ENCODE results near the gene CBX1.

CBX1 gene

DNA sequence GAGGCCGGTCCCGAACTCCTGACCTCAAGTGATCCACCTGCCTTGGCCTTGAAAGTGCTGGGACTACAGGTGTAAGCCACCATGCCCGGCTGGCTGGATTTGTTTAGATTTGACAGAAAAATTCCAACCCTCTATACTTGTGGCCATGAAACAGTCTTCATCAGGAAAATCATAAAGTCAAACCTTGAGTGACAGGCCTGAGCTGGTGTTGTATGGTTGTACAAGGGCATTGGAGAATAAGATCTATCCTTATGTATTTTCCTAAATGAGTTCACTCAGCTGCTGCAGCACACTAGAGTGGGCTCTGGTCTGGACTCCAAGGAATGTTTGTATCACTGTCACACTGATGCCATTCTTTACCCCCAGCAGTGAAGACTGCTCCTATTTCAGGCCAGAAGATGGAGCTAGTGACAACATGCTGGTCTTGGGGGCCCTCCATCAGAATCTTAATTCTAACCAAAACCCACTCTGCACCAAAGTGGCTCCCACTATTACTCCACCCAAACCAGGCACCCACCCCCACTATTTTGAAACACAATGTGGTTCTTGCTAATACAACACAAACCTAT is 33.7 kb upstream of the CBX1 start:
- peak; percentile 73 for DNase-seq
- Histone ChIP-seq H3K4me3 (ENCODE audit: low read length) (no peak overlapping the region), H4K5ac (ENCODE audit: low read length) (no peak overlapping the region), H3K23ac (ENCODE audit: low read length) (no peak overlapping the region), H3K18ac (ENCODE audit: low read length) (no peak overlapping the region), H2BK120ac (ENCODE audit: low read depth, low read length) (no peak overlapping the region), H2BK15ac (replicated peaks; ENCODE audit: low read depth) (no peak overlapping the region), H2BK5ac (ENCODE audit: low read length) (no peak overlapping the region), H4K8ac (ENCODE audit: low read depth, low read length) (no peak overlapping the region), H3K9ac (ENCODE audit: low read length) (no peak overlapping the region), H3K27me3 (ENCODE audit: insufficient read depth, low read length, poor library complexity) (no peaks in the 10 kb centered on the region), H3K79me2 (ENCODE audit: control insufficient read depth, insufficient read depth, low read length) (no peaks in the 10 kb centered on the region), H3K4me2 (ENCODE audit: low read length) (no peak overlapping the region), H2AK5ac (ENCODE audit: low read length) (no peak overlapping the region), H3K56ac (ENCODE audit: low read length) (no peak overlapping the region), H3K4me1 (ENCODE audit: control insufficient read depth, low read depth, low read length) (no peaks in the 10 kb centered on the region), H3K4ac (ENCODE audit: low read depth, low read length) (no peak overlapping the region), H3K27ac (ENCODE audit: low read depth, low read length) (no peak overlapping the region), H3K79me1 (ENCODE audit: low read length) (no peaks in the 10 kb centered on the region), H3K36me3 (ENCODE audit: control insufficient read depth, insufficient read depth, low read length) (no peaks in the 10 kb centered on the region)
- no CpG with 5 or more reads among the region's 3 CpGs for WGBS (ENCODE audit: extremely low coverage, insufficient coverage, low lambda C conversion rate)

DNA sequence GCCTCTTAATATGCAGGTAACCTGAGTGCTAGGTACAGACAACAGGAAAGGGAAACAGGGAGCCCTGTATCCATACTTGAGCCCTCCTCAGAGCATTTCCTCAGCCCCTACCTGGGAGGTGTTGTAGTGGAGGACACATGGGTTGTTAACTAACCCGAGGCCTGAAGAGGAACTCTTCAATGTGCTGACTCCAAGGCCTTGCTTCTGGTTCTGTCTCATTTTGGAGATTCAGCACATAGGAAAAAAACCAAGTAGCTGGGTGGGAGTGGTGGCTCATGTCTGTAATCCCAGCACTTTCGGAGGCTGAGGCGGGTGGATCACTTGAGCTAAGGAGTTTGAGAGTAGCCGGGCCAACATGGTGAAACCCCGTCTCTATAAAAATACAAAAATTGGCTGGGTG is 31.1 kb upstream of the CBX1 start:
- no peak overlapping the region for H4K8ac ChIP-seq (ENCODE audit: low read depth, low read length)
- DNase-seq = no peak
- no peak overlapping the region for H3K4me3 ChIP-seq (ENCODE audit: low read length)
- WGBS (ENCODE audit: extremely low coverage, insufficient coverage, low lambda C conversion rate) = no CpG with 5 or more reads among the region's 5 CpGs
- no peaks in the 10 kb centered on the region for H3K4me1 ChIP-seq (ENCODE audit: control insufficient read depth, low read depth, low read length)
- no peaks in the 10 kb centered on the region for H3K27me3 ChIP-seq (ENCODE audit: insufficient read depth, low read length, poor library complexity)
- no peak overlapping the region for H3K23ac ChIP-seq (ENCODE audit: low read length)
- no peak overlapping the region for H3K4ac ChIP-seq (ENCODE audit: low read depth, low read length)
- H3K56ac ChIP-seq (ENCODE audit: low read length) = no peak overlapping the region
- H3K27ac ChIP-seq (ENCODE audit: low read depth, low read length) = no peak overlapping the region
- no peak overlapping the region for H2BK5ac ChIP-seq (ENCODE audit: low read length)
- H3K18ac ChIP-seq (ENCODE audit: low read length) = no peak overlapping the region
- H3K4me2 ChIP-seq (ENCODE audit: low read length) = no peak overlapping the region
- H2BK15ac ChIP-seq (replicated peaks; ENCODE audit: low read depth) = no peak overlapping the region
- H2AK5ac ChIP-seq (ENCODE audit: low read length) = no peak overlapping the region
- no peaks in the 10 kb centered on the region for H3K79me1 ChIP-seq (ENCODE audit: low read length)
- H4K5ac ChIP-seq (ENCODE audit: low read length) = no peak overlapping the region
- no peak overlapping the region for H3K9ac ChIP-seq (ENCODE audit: low read length)
- H3K79me2 ChIP-seq (ENCODE audit: control insufficient read depth, insufficient read depth, low read length) = no peaks in the 10 kb centered on the region
- no peak overlapping the region for H2BK120ac ChIP-seq (ENCODE audit: low read depth, low read length)
- H3K36me3 ChIP-seq (ENCODE audit: control insufficient read depth, insufficient read depth, low read length) = no peaks in the 10 kb centered on the region

DNA sequence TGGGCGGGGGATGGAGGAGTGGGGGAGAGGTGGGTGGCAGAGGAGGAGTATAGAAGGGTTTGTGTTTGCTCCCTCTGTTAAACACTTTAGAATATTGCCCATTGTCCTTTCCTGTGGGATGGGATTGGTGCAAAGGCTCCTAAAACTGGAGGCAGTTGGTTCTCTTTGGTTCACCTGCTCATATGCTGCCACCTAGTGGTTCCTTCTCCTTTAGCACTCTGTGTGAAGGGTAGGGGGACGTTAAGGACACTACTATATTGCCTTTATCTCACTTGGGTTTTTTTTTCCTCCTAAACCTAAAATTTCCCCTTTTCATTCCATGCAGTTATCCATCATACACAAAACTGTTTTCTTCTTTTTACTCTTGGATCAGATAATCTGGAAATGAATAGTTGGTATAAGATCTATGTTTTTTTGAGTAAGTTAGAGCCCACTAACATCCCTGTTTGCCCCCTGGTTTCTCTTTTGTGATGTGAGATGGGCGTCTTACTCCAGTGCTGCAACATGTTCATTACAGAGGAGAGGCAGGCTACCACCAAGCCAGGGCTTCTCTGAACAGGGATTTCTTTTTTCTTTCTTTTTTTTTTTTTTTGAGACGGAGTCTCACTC is 30.0 kb upstream of the CBX1 start:
- Histone ChIP-seq H3K4ac (ENCODE audit: low read depth, low read length) (no peak overlapping the region), H2BK120ac (ENCODE audit: low read depth, low read length) (no peak overlapping the region), H3K79me1 (ENCODE audit: low read length) (no peaks in the 10 kb centered on the region), H3K27me3 (ENCODE audit: insufficient read depth, low read length, poor library complexity) (no peaks in the 10 kb centered on the region), H3K4me3 (ENCODE audit: low read length) (no peak overlapping the region), H2BK15ac (replicated peaks; ENCODE audit: low read depth) (no peak overlapping the region), H4K8ac (ENCODE audit: low read depth, low read length) (no peak overlapping the region), H3K9ac (ENCODE audit: low read length) (no peak overlapping the region), H2AK5ac (ENCODE audit: low read length) (no peak overlapping the region), H4K5ac (ENCODE audit: low read length) (no peak overlapping the region), H3K36me3 (ENCODE audit: control insufficient read depth, insufficient read depth, low read length) (no peaks in the 10 kb centered on the region), H3K56ac (ENCODE audit: low read length) (no peak overlapping the region), H3K23ac (ENCODE audit: low read length) (no peak overlapping the region), H3K4me1 (ENCODE audit: control insufficient read depth, low read depth, low read length) (no peaks in the 10 kb centered on the region), H3K79me2 (ENCODE audit: control insufficient read depth, insufficient read depth, low read length) (no peaks in the 10 kb centered on the region), H2BK5ac (ENCODE audit: low read length) (no peak overlapping the region), H3K4me2 (ENCODE audit: low read length) (no peak overlapping the region), H3K27ac (ENCODE audit: low read depth, low read length) (no peak overlapping the region), H3K18ac (ENCODE audit: low read length) (no peak overlapping the region)
- no CpG with 5 or more reads among the region's 4 CpGs for WGBS (ENCODE audit: extremely low coverage, insufficient coverage, low lambda C conversion rate)
- peak; percentile 90 for DNase-seq

DNA sequence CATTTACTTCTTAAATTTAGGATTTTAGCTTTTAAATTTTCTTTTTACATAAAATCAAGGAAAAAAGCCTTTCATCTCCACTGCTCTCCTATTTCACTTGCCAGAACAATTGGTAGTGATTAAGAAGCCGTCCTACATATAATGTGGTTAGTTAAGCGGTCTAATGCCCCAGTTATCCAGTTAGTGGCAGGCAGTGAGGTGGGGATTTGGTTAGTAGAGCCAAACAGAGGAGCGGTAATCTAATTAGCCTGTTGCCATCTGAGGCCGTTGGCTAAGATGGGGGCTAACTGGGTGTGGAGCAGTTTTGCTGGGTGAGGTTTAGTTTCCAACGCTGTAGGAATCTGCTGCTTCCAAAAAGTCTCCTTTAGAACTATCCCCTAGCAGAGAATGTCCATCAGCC is 28.7 kb upstream of the CBX1 start:
- H3K4ac ChIP-seq (ENCODE audit: low read depth, low read length) = no peak overlapping the region
- no peak overlapping the region for H2AK5ac ChIP-seq (ENCODE audit: low read length)
- no peak overlapping the region for H4K8ac ChIP-seq (ENCODE audit: low read depth, low read length)
- no peaks in the 10 kb centered on the region for H3K4me1 ChIP-seq (ENCODE audit: control insufficient read depth, low read depth, low read length)
- H2BK120ac ChIP-seq (ENCODE audit: low read depth, low read length) = no peak overlapping the region
- H3K27me3 ChIP-seq (ENCODE audit: insufficient read depth, low read length, poor library complexity) = no peaks in the 10 kb centered on the region
- H3K36me3 ChIP-seq (ENCODE audit: control insufficient read depth, insufficient read depth, low read length) = no peaks in the 10 kb centered on the region
- H3K79me1 ChIP-seq (ENCODE audit: low read length) = no peaks in the 10 kb centered on the region
- H3K18ac ChIP-seq (ENCODE audit: low read length) = no peak overlapping the region
- no peak overlapping the region for H4K5ac ChIP-seq (ENCODE audit: low read length)
- no peak overlapping the region for H3K27ac ChIP-seq (ENCODE audit: low read depth, low read length)
- H2BK5ac ChIP-seq (ENCODE audit: low read length) = no peak overlapping the region
- WGBS (ENCODE audit: extremely low coverage, insufficient coverage, low lambda C conversion rate) = no CpG with 5 or more reads among the region's 5 CpGs
- no peak overlapping the region for H3K23ac ChIP-seq (ENCODE audit: low read length)
- peak; percentile 11 for DNase-seq
- H3K79me2 ChIP-seq (ENCODE audit: control insufficient read depth, insufficient read depth, low read length) = no peaks in the 10 kb centered on the region
- H3K56ac ChIP-seq (ENCODE audit: low read length) = no peak overlapping the region
- no peak overlapping the region for H3K4me3 ChIP-seq (ENCODE audit: low read length)
- H3K4me2 ChIP-seq (ENCODE audit: low read length) = no peak overlapping the region
- no peak overlapping the region for H3K9ac ChIP-seq (ENCODE audit: low read length)
- H2BK15ac ChIP-seq (replicated peaks; ENCODE audit: low read depth) = no peak overlapping the region

DNA sequence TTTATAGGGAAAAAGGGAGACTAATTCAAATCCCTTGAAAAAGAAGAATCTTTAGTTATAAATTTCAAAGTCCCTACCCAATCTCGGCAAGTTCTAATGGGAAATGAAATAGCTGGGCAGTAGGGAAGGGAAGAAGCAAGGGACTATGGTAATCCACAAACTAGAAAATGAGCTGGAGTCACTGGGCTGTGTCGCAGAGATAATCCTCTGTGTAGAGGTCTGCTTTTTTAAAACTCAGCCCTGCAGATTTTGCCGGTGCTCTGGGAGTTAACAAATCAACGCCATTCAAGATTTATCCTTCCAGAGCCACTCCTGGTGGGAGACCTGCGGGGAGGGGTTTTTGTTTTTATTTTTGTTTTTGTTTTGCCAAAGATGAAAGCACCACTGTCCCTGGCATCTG is 27.1 kb upstream of the CBX1 start:
- Histone ChIP-seq H2BK15ac (replicated peaks; ENCODE audit: low read depth) (no peak overlapping the region), H2BK5ac (ENCODE audit: low read length) (no peak overlapping the region), H2AK5ac (ENCODE audit: low read length) (no peak overlapping the region), H3K56ac (ENCODE audit: low read length) (no peak overlapping the region), H3K9ac (ENCODE audit: low read length) (no peak overlapping the region), H2BK120ac (ENCODE audit: low read depth, low read length) (no peak overlapping the region), H3K4me2 (ENCODE audit: low read length) (no peak overlapping the region), H3K4me1 (ENCODE audit: control insufficient read depth, low read depth, low read length) (no peaks in the 10 kb centered on the region), H3K36me3 (ENCODE audit: control insufficient read depth, insufficient read depth, low read length) (no peaks in the 10 kb centered on the region), H3K79me1 (ENCODE audit: low read length) (no peaks in the 10 kb centered on the region), H3K27me3 (ENCODE audit: insufficient read depth, low read length, poor library complexity) (no peaks in the 10 kb centered on the region), H4K8ac (ENCODE audit: low read depth, low read length) (no peak overlapping the region), H3K79me2 (ENCODE audit: control insufficient read depth, insufficient read depth, low read length) (no peaks in the 10 kb centered on the region), H3K23ac (ENCODE audit: low read length) (no peak overlapping the region), H3K18ac (ENCODE audit: low read length) (no peak overlapping the region), H4K5ac (ENCODE audit: low read length) (no peak overlapping the region), H3K4ac (ENCODE audit: low read depth, low read length) (no peak overlapping the region), H3K27ac (ENCODE audit: low read depth, low read length) (no peak overlapping the region), H3K4me3 (ENCODE audit: low read length) (no peak overlapping the region)
- DNase-seq = no peak
- no CpG with 5 or more reads among the region's 5 CpGs for WGBS (ENCODE audit: extremely low coverage, insufficient coverage, low lambda C conversion rate)

Data from mesendoderm (in vitro differentiated cells).